ENCODE data around the gene KRTAP8-1.

Gene KRTAP8-1

GRCh38 chr21:30813174-30813573, at the start of gene KRTAP8-1:
Gene KRTAP8-1 (minus strand): TSS chr21:30813274. CDS start chr21:30813220, 54 bp downstream.
- DNase-seq: no peak

- no peak for DNase-seq
Measured at GRCh38 chr21:30847627-30848500, 34.8 kb upstream of the KRTAP8-1 start.

- DNase-seq: no peak
Measured at GRCh38 chr21:30842990-30843389, 29.9 kb upstream of the KRTAP8-1 start.

- peak; percentile 50 for DNase-seq
Measured at GRCh38 chr21:30839304-30839703, 26.2 kb upstream of the KRTAP8-1 start.

- no peak for DNase-seq
Measured at GRCh38 chr21:30838536-30838935, 25.5 kb upstream of the KRTAP8-1 start.

GRCh38 chr21:30831194-30831765, 18.2 kb upstream of the KRTAP8-1 start:
- peak; percentile 58 for DNase-seq

- DNase-seq: no peak
Measured at GRCh38 chr21:30829659-30830058, 16.6 kb upstream of the KRTAP8-1 start, which contains the start of gene KRTAP7-1. Gene KRTAP7-1 (minus strand): TSS chr21:30829759. CDS start chr21:30829698, 61 bp downstream.

GRCh38 chr21:30818837-30819610, 6.0 kb upstream of the KRTAP8-1 start:
- DNase-seq: no peak

- no peak for DNase-seq
Measured at GRCh38 chr21:30800605-30801004, 12.5 kb downstream of the KRTAP8-1 start.

- DNase-seq: no peak
Measured at GRCh38 chr21:30793581-30794314, 19.3 kb downstream of the KRTAP8-1 start.

GRCh38 chr21:30779249-30779648, 33.8 kb downstream of the KRTAP8-1 start:
- no peak for DNase-seq

GRCh38 chr21:30769724-30770431, 43.2 kb downstream of the KRTAP8-1 start:
- DNase-seq: no peak
